WI38 (cell line): ENCODE measurements around the gene PGC.

Experiments
- H3K4me3 ChIP-seq: 2 replicates; pipeline ENCODE4 v1.5.1; 2011; ENCODE audit warnings: low read depth, mild to moderate bottlenecking, control low read depth, low read length
- TF ChIP-seq, protein P1 (sequence below): IDR thresholded peaks from 2 replicates; pipeline ENCODE4 v1.5.1; 2012; ENCODE audit warnings: low read depth, mild to moderate bottlenecking, control low read depth, low read length

The PGC gene

DNA sequence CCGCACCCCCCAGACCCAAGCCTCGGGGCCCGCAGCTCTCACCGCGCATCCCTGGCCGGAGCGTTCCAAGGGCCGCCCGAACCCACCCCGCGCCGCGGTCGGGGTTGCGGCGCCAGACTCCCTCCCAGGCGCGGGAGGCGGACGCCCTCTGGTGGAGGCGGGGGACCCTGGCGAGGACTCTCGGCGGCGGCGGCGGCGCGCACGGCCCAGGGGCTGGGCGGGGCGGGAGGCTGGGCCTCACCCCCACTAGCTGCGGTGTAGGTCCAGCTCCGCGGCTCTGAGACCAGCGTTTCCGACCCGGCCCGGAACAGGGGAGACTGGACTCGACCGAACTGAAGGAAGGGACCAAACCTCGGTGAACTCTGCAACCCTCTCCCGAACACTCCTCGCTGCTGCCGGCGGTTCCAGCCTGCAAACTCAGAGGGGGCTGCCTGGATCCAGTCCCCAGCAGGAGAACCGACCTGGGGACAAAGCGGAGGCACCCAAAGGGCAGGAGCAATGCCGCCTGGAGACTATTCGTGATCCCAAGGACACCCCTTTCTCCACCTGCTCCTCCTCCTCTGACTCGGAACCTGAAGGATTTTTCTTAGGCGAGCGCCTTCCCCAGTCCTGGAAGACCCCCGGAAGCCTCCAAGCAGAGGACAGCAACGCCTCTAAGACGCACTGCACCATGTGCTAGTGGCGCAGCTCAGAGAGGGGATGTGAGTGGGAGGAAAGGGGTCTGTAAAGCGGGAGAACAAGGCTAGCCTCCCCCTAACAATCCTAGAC is 39.4 kb upstream of the PGC start:
- peak overlapping the region; percentile 100 for H3K4me3 ChIP-seq
- TF ChIP-seq, protein P1, sequence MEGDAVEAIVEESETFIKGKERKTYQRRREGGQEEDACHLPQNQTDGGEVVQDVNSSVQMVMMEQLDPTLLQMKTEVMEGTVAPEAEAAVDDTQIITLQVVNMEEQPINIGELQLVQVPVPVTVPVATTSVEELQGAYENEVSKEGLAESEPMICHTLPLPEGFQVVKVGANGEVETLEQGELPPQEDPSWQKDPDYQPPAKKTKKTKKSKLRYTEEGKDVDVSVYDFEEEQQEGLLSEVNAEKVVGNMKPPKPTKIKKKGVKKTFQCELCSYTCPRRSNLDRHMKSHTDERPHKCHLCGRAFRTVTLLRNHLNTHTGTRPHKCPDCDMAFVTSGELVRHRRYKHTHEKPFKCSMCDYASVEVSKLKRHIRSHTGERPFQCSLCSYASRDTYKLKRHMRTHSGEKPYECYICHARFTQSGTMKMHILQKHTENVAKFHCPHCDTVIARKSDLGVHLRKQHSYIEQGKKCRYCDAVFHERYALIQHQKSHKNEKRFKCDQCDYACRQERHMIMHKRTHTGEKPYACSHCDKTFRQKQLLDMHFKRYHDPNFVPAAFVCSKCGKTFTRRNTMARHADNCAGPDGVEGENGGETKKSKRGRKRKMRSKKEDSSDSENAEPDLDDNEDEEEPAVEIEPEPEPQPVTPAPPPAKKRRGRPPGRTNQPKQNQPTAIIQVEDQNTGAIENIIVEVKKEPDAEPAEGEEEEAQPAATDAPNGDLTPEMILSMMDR = peak; percentile 56

DNA sequence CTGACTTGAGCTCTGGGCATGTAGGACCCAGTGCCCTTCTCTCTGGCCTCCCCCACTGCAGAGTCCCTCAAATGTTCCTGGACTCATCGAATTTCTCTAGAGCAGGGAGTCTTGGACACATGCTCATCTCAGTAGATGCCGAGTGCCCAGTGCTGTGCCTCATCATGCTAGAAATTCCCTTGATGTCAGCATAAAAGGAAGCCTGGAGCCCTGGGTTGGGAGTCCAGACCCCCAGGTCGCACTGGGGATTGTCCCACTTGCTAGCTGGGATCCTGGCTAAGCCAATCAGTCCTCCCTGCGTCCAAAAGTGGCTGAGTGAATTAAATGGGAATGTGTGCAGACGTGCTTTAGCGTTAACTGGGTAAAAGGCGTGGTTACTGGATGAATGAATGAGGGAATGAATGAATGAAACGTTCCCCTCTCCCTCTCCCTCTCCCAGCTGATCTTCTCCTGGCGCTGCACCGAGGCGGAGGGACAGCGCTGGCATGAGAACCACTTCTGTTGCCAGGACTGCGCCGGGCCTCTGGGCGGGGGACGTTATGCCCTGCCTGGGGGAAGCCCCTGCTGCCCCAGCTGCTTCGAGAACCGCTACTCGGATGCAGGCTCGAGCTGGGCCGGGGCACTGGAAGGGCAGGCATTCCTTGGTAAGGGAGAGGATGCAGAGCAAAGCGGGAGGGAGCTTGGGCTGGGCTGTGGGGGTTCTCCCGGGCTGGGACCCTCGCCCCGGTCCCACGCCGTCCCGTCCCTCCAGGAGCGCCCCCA is 38.7 kb upstream of the PGC start:
- H3K4me3 ChIP-seq = peak overlapping the region; percentile 100
- TF ChIP-seq, protein P1 = no peak

DNA sequence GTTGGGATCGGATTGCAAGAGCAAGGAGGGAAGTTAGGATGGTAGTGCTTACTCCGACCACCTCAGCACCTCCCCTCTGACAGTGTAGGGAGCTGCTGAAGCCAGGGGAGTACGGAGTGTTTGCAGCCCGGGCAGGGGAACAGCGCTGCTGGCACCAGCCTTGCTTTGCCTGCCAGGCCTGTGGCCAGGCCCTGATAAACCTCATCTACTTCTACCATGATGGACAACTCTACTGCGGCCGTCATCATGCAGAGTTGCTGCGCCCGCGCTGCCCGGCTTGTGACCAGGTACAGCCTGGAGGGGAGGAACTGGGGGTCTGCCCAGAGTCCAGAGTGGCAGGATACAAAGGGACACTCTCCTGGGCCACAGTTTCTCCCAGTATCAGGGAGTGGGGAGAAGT is 38.1 kb upstream of the PGC start:
- H3K4me3 ChIP-seq = no peak overlapping the region
- TF ChIP-seq, protein P1 = no peak

DNA sequence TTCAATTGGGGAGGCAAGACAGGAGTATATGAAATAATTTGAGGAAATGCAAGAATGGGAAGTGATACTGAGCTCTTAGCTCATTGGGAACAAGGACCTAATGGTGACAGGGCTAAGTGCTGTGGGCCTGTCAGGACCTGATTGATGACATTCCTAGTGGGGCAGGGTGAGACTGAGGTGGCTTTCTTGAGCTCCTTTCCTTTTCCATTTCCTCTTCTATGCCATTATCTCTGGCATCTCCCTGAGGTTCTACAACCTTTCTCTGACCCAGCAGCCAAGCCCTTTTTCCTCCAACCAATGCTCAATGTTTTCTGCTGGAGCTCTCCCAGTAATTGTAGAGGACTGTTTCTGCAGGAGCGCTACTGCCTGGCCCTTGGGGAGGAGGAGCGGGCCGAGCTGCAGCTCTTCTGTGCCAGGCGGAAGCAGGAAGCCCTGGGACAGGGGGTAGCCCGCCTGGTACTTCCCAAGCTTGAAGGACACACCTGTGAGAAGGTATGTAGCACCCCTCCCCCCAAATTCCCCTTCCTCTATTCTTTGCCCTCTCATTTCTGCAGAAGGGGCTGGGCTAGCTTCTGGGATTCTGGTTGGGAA is 37.5 kb upstream of the PGC start:
- TF ChIP-seq, protein P1 = no peak
- no peak overlapping the region for H3K4me3 ChIP-seq

DNA sequence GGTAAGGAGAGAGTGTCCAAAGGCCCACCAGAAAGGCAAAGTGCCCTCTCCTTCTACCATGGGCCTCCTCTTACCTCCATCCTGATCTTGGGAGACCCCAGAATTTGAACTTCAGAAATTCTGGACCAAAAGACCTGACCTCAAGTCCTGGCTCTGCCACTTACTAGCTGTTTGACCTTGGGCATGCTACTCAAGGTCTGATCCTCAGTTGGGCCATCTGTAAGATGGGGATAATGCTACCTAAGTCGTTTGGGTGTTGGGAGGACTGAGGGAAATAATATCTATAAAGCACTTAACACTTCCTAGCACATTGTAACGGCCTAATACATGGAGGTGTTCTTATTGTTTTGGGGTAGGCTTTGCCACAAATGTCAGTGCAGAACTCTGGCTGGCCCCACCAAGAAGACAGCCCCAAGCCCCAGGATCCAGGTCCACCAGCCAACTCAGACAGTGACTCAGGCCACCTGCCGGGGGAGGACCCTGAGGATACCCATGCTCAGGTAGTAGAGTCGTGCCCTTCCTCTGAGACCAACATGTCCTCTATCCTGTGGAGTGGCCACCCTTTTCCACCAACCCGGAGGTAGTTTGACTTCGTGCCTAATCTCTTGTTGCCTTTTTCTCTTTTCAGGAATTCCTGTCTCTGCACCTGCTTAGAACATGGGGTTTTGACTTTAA is 36.0 kb upstream of the PGC start:
- H3K4me3 ChIP-seq = no peak overlapping the region
- TF ChIP-seq, protein P1 = no peak

DNA sequence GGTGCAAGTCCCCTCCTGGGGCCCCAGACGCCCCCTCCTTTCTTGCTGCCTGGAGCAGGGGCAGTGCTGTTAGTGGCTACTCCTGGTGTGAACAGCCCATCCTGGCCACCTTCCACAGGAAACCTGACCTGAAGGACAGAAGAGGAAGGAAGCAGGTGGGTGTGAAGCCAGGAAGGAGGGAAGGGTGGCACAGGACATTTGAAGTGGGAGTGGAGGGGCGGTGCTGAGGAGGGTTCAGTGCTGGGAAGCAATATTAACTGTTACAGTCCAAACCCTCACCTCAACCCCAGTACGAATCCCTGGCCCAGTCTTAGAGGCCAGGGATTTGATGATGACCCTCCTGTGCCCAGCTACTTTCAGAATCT is 34.2 kb upstream of the PGC start:
- peak overlapping the region; percentile 76 for H3K4me3 ChIP-seq
- TF ChIP-seq, protein P1 = no peak
